H1 (cell line): ENCODE results near the gene DOCK9. TPM values are rescaled to one million over a fixed set of nuclear protein-coding genes. Genes with fewer than 3 reads are reported as not detected.

Experiments used
- CTCF ChIA-PET: fragments of 300-600 bp; sonication (Branson Sonifier 250); formaldehyde crosslinking; loops from one replicate; lab custom pipeline; 2021; ENCODE audit not compliant: partially characterized antibody; lab: Charles Lee
- POLR2A ChIA-PET: fragments of 300-600 bp; sonication (Branson Sonifier 250); formaldehyde crosslinking; loops from one replicate; lab custom pipeline; 2021; ENCODE audit warnings: inconsistent platforms; ENCODE audit not compliant: partially characterized antibody; lab: Charles Lee
- DNase-seq, 2 experiments: peaks; one replicate each; pipeline versions ENCODE4 v3.0.0 to v3.0.0-alpha.2; 2010 to 2022; ENCODE audit warnings: low spot score in 2 of 2, low read depth in 1 of 2, mixed read lengths in 1 of 2
- FAIRE-seq: peaks from 2 replicates; lab custom pipeline; 2011; peaks lifted over from hg19 to GRCh38; lab: Jason Lieb, UNC
- H2AFZ ChIP-seq: 2 replicates; pipeline ENCODE4 v1.8.1; 2012; ENCODE audit warnings: low read length, inconsistent platforms
- H2AK5ac ChIP-seq: 2 replicates; pipeline ENCODE4 v1.6.1; 2013; ENCODE audit warnings: low read depth, low read length
- H2BK120ac ChIP-seq: replicated peaks from 2 replicates; pipeline ENCODE3; 2013; ENCODE audit warnings: low read depth, low read length, inconsistent platforms
- H2BK12ac ChIP-seq: 2 replicates; pipeline ENCODE4 v1.6.1; 2013; ENCODE audit warnings: low read depth, low read length
- H2BK15ac ChIP-seq: 2 replicates; pipeline ENCODE4 v1.6.1; 2013; ENCODE audit warnings: low read length
- H2BK20ac ChIP-seq: 2 replicates; pipeline ENCODE4 v1.6.1; 2013; ENCODE audit warnings: low read length
- H2BK5ac ChIP-seq: 2 replicates; pipeline ENCODE4 v1.6.1; 2013; ENCODE audit warnings: low read depth, low read length
- H3K14ac ChIP-seq: 2 replicates; pipeline ENCODE4 v1.6.1; 2013; ENCODE audit warnings: inconsistent platforms; ENCODE audit not compliant: insufficient read length
- H3K18ac ChIP-seq: 2 replicates; pipeline ENCODE4 v1.6.1; 2013; ENCODE audit warnings: low read length; ENCODE audit errors: extremely low read depth
- H3K23ac ChIP-seq: 2 replicates; pipeline ENCODE4 v1.6.1; 2013; ENCODE audit warnings: inconsistent platforms; ENCODE audit not compliant: insufficient read length
- H3K23me2 ChIP-seq: 2 replicates; pipeline ENCODE4 v1.6.1; 2013; ENCODE audit warnings: low read depth, low read length
- H3K27ac ChIP-seq: 2 replicates; pipeline ENCODE4 v1.6.1; 2011; ENCODE audit warnings: low read depth, low read length, inconsistent platforms
- H3K27me3 ChIP-seq, 4 experiments: replicated peaks in 1 of 4; 1 replicate in 1 of 4; 2 replicates in 3 of 4; pipeline versions ENCODE4 v1.6.1 to v1.8.1; 2011 to 2013; ENCODE audit warnings: low read length in 3 of 4, mild to moderate bottlenecking in 3 of 4, inconsistent platforms in 2 of 4, mixed read lengths in 2 of 4, moderate library complexity in 1 of 4; ENCODE audit not compliant: control insufficient read depth in 3 of 4, insufficient read depth in 3 of 4; ENCODE audit errors: extremely low read depth in 1 of 4
- H3K36me3 ChIP-seq, 4 experiments: 2 replicates each; pipeline versions ENCODE4 v1.6.1 to v1.8.1; 2011 to 2013; ENCODE audit warnings: mild to moderate bottlenecking in 4 of 4, low read length in 3 of 4, moderate library complexity in 2 of 4, control low read depth in 1 of 4, inconsistent platforms in 1 of 4; ENCODE audit not compliant: insufficient read depth in 4 of 4, control insufficient read depth in 2 of 4
- H3K4ac ChIP-seq: replicated peaks from 2 replicates; pipeline ENCODE3; 2013; ENCODE audit warnings: low read length, low read depth, mixed read lengths, inconsistent platforms; ENCODE audit not compliant: insufficient read length
- H3K4me1 ChIP-seq, 4 experiments: replicated peaks in 1 of 4; 1 replicate in 1 of 4; 2 replicates in 3 of 4; pipeline versions ENCODE4 v1.6.1 to v1.8.1; 2011 to 2013; ENCODE audit warnings: low read length in 3 of 4, inconsistent platforms in 2 of 4, mixed read lengths in 1 of 4; ENCODE audit not compliant: insufficient read depth in 4 of 4, control insufficient read depth in 3 of 4
- H3K4me2 ChIP-seq, 2 experiments: 2 replicates each; pipeline versions ENCODE4 v1.6.1 to v1.8.1; 2011 to 2013; ENCODE audit warnings: low read depth in 2 of 2, low read length in 2 of 2, control low read depth in 1 of 2, inconsistent platforms in 1 of 2, mild to moderate bottlenecking in 1 of 2; ENCODE audit not compliant: insufficient read depth in 1 of 2
- H3K4me3 ChIP-seq, 4 experiments: fragments of 200-600, 300-600 bp in 1 of 4; sonication (generic), shearing (Covaris generic), sonication (Bioruptor Twin) in 1 of 4; 2 replicates each; pipeline versions ENCODE4 v1.5.1 to v1.8.1; 2011 to 2016; ENCODE audit warnings: low read length in 4 of 4, low read depth in 3 of 4, control low read depth in 2 of 4, inconsistent platforms in 2 of 4, mild to moderate bottlenecking in 2 of 4, mixed read lengths in 1 of 4, moderate library complexity in 1 of 4; ENCODE audit not compliant: insufficient read depth in 2 of 4; ENCODE audit errors: extremely low read depth in 1 of 4
- H3K56ac ChIP-seq: replicated peaks from 2 replicates; pipeline ENCODE3; 2013; ENCODE audit warnings: low read depth, mild to moderate bottlenecking, mixed read lengths, low read length, inconsistent platforms; ENCODE audit not compliant: insufficient read length
- H3K79me1 ChIP-seq: 2 replicates; pipeline ENCODE4 v1.6.1; 2013; ENCODE audit warnings: low read depth, low read length, control low read depth
- H3K79me2 ChIP-seq, 2 experiments: 2 replicates each; pipeline versions ENCODE4 v1.6.1 to v1.8.1; 2012 to 2013; ENCODE audit warnings: low read length in 2 of 2, mild to moderate bottlenecking in 2 of 2, inconsistent platforms in 1 of 2; ENCODE audit not compliant: insufficient read depth in 2 of 2, control insufficient read depth in 1 of 2
- H3K9ac ChIP-seq, 4 experiments: replicated peaks in 1 of 4; 1 replicate in 1 of 4; 2 replicates in 3 of 4; pipeline versions ENCODE4 v1.6.1 to v1.8.1; 2011 to 2013; ENCODE audit warnings: low read depth in 3 of 4, low read length in 3 of 4, control low read depth in 2 of 4, mild to moderate bottlenecking in 2 of 4, moderate library complexity in 2 of 4, inconsistent platforms in 1 of 4; ENCODE audit errors: extremely low read depth in 1 of 4
- H3K9me3 ChIP-seq, 2 experiments: 2 replicates each; pipeline versions ENCODE4 v1.6.1 to v1.8.1; 2012 to 2013; ENCODE audit warnings: mild to moderate bottlenecking in 2 of 2, moderate library complexity in 2 of 2, control low read depth in 1 of 2, inconsistent platforms in 1 of 2, low read depth in 1 of 2, low read length in 1 of 2, mixed read lengths in 1 of 2; ENCODE audit not compliant: insufficient read depth in 2 of 2
- H4K20me1 ChIP-seq, 2 experiments: replicated peaks in 1 of 2; 2 replicates each; pipeline versions ENCODE3 to v1.8.1; 2011 to 2013; ENCODE audit warnings: inconsistent platforms in 2 of 2, low read length in 2 of 2, mild to moderate bottlenecking in 1 of 2; ENCODE audit not compliant: insufficient read depth in 2 of 2, control insufficient read depth in 1 of 2
- H4K5ac ChIP-seq: 2 replicates; pipeline ENCODE4 v1.6.1; 2013; ENCODE audit warnings: low read length, low read depth, mixed read lengths, inconsistent platforms; ENCODE audit not compliant: insufficient read length
- H4K8ac ChIP-seq: 2 replicates; pipeline ENCODE4 v1.8.0; 2013; ENCODE audit warnings: mild to moderate bottlenecking, moderate library complexity, low read length, inconsistent platforms; ENCODE audit not compliant: insufficient read depth; ENCODE audit errors: extremely low read depth
- H4K91ac ChIP-seq: replicated peaks from 2 replicates; pipeline ENCODE3; 2013; ENCODE audit warnings: low read length, mixed read lengths, inconsistent platforms; ENCODE audit not compliant: insufficient read length
- EZH2 ChIP-seq: fragments of 200-600 bp; sonication (generic); IDR thresholded peaks from 2 replicates; pipeline ENCODE4 v1.7.1; 2012; ENCODE audit warnings: low read depth, mild to moderate bottlenecking, moderate library complexity, low read length, inconsistent platforms; ENCODE audit not compliant: severe bottlenecking
- HDAC6 ChIP-seq: IDR thresholded peaks from one replicate; pipeline ENCODE4 v1.7.1; 2012; ENCODE audit warnings: low read depth, mild to moderate bottlenecking, inconsistent platforms, low read length, moderate library complexity
- SRF ChIP-seq: IDR thresholded peaks from 2 replicates; pipeline ENCODE4 v1.6.1; 2011; ENCODE audit warnings: mild to moderate bottlenecking, low read depth, low read length, moderate library complexity
- TCF12 ChIP-seq: IDR thresholded peaks from 2 replicates; pipeline ENCODE4 v1.6.1; 2011; ENCODE audit warnings: low read depth, mild to moderate bottlenecking, low read length
- WGBS, 2 experiments: shearing (Covaris generic) in 1 of 2; methylation state at CpG; one replicate each; pipeline versions ENCODE4 v1.1.6 to v1.1.7; 2013 to 2015; ENCODE audit warnings: low lambda C conversion rate in 2 of 2, mixed read lengths in 2 of 2, inconsistent platforms in 1 of 2, low coverage in 1 of 2, missing lambda C conversion rate in 1 of 2; ENCODE audit not compliant: insufficient replicate concordance in 2 of 2, insufficient coverage in 1 of 2, insufficient read length in 1 of 2; ENCODE audit errors: extremely low coverage in 1 of 2, missing lambda C conversion rate in 1 of 2; 5-methylcytosine and 5-hydroxymethylcytosine counted together
- polyA plus RNA-seq, 7 experiments: library from polyadenylated mRNA; depleted of rRNA in 3 of 7; stranded (reverse) in 5 of 7; unstranded in 2 of 7; fragments of >200 nt in 5 of 7; fragments of 200-250 nt in 2 of 7; gene quantifications; 1 replicate in 5 of 7; 2 replicates in 1 of 7; 4 replicates in 1 of 7; pipeline versions ENCODE4 v1.2.1 to v1.2.3, GENCODE V29; 2011 to 2013; ENCODE audit warnings: missing spikeins in 2 of 7, mixed read lengths in 2 of 7
- total RNA-seq: library from RNA; stranded (reverse); fragmentation: NEBNext Ultra II Directional; extraction: Animal tissue kit (Norgen Biotek cat#: 25700); gene quantifications from 2 replicates; pipeline ENCODE4 v1.2.1, GENCODE V29; 2021

DOCK9 gene
- total and polyA plus RNA-seq, 2 of the 8 experiments (the other 6 are each of a cell fraction or from before 2014, with no cell fraction given) = 21.6 to 31.5 TPM

GRCh38 chr13:98938801-98939200 is 39.1 kb downstream of the DOCK9 start:
- no peak overlapping the region for H2AFZ ChIP-seq
- peak overlapping the region; percentile 28 for H4K5ac ChIP-seq
- peak overlapping the region; percentile 93; the same call in 1 of the 2 replicates for H2BK12ac ChIP-seq
- H4K8ac ChIP-seq = 0 out of 2 replicates have a peak overlapping the region, but pooled peaks have one; percentile 39
- peak overlapping the region; percentile 44; the same call in 1 of the 2 replicates for H2BK20ac ChIP-seq
- peak overlapping the region in 1 of 4 experiments; percentile 11; a peak in 1 of 7 replicates for H3K9ac ChIP-seq
- DNase-seq (peak in 1 of 2 experiments; percentile 63), FAIRE-seq (no peak)
- no peaks in the 10 kb centered on the region for H3K79me1 ChIP-seq
- H3K4me2 ChIP-seq = peak overlapping the region; percentile 10 to 24; a peak in 2 of 4 replicates
- peak overlapping the region; percentile 48 for H3K18ac ChIP-seq
- H3K56ac ChIP-seq = no peak overlapping the region
- peak overlapping the region; percentile 61 for H3K4ac ChIP-seq
- H3K27ac ChIP-seq = no peak overlapping the region
- H3K27me3 ChIP-seq = no peaks in the 10 kb centered on the region
- H4K20me1 ChIP-seq = no peaks in the 10 kb centered on the region
- H2BK15ac ChIP-seq = no peak overlapping the region
- TF ChIP-seq HDAC6 (no peak), SRF (no peak), EZH2 (no peak), TCF12 (no peak)
- POLR2A ChIA-PET = interaction anchor here (0.6 to 1.8 kb wide), 5 partner anchors 21 to 1007 kb away, joined by 3 to 4 read pairs (median 3); no protein-coding TSS in a partner anchor
- H3K14ac ChIP-seq = no peak overlapping the region
- peak overlapping the region; percentile 66 for H4K91ac ChIP-seq
- H3K23me2 ChIP-seq = no peaks in the 10 kb centered on the region
- H2BK120ac ChIP-seq = peak overlapping the region; percentile 60
- peaks cover 0 to 6% (median 0%) of the 10 kb centered on the region in 4 experiments; a peak in 2 of 8 replicates for H3K36me3 ChIP-seq
- H3K23ac ChIP-seq = no peak overlapping the region
- CTCF ChIA-PET = interaction anchor here (1.5 kb wide), 1 partner anchor 95 kb away, joined by 5 read pairs; no protein-coding TSS in a partner anchor
- H3K9me3 ChIP-seq = peaks cover 5 to 6% of the 10 kb centered on the region in 2 experiments; a peak in 3 of 4 replicates
- peak overlapping the region; percentile 84 for H2BK5ac ChIP-seq
- no peaks in the 10 kb centered on the region for H3K79me2 ChIP-seq
- H3K4me3 ChIP-seq = no peak overlapping the region
- H3K4me1 ChIP-seq = peaks cover 1 to 16% (median 10%) of the 10 kb centered on the region in 4 experiments
- 62% methylated on average over 3 of the region's 3 CpGs; no CpG with 5 or more reads in 1 of the 2 experiments for WGBS, 2 experiments
- 0 out of 2 replicates have a peak overlapping the region, but pooled peaks have one; percentile 54 for H2AK5ac ChIP-seq
